GM19397 (cell line): Measurements from ENCODE around the gene EYA4.

Source experiments
- ATAC-seq: cut with Tn5 transposase; IDR thresholded peaks from one replicate; pipeline ENCODE4 v1.9.1; 2021; ENCODE audit warnings: mild to moderate bottlenecking, moderate library complexity; ENCODE audit not compliant: unreplicated experiment

The EYA4 gene

DNA sequence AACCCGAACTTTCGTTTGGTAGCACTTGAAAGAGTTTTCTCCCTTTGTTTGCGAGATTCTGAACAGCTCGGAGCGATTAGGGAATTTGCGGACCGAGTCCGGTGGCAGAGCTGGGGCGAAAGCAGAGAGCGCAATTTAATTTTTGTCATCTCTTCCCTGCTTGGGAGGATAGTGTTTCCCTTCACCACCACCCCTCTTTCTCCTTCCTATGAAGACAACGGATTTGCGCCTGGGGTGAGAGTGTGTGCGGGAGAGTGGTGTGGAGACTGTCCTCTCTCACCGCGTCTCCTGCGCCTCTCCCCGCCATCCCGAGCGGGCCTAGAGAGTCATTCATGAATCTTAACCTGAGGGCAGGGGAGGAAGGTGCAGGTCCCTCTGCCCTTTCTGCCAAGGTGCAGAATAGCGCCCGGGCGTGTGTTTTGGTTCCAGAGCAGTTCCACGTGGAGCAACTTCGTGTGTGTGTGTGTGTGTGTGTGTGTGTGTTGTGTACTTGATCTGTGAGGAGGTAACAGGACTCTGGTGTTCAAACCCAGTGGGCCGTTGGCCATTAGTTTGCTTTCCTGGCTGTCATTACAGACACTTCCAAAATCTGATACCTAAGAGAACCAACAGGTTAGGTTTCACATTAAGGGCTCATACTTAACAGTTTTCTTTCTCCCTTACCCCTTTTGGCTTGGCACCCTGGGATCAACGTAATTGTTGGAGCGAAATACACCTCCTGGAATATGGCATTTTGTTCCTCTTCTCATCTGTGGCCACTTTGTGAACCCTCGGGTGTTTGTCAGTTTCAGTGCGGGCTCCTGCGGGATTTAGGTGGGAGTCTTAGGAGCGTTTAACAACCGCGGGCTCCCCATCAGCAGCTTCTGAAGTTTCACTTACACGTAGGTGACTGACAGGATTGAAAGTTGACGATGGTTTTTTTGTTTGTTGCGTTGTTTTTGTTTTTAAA, 1.8 kb downstream of the EYA4 start:
- no peak for ATAC-seq

DNA sequence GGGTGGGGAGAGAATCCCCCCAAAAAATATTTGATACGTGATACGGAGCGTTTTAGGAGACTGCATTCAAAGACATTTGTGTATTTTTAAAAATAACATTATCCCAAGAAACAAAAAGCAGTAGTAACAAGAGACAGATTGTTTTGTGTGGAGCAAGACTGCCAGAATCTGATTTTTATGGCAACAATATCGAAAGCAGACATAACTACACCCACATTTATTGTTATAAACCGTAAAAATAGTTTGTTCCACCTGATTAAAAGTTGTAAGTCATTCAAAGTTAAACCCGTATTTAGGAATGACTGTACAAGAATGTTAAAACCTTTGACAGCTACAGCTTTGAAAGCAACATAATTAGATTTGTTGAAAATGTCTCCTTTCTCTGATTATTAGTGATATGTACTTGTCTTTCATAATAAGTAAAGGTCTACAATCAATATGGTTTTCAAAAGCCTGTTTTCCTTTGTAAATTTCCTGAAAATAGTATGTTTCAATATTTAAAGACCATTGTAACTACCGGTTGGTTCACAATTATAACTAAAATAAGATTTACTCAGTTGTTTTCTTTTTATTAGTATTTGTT, 2.7 kb downstream of the EYA4 start:
- no peak for ATAC-seq

DNA sequence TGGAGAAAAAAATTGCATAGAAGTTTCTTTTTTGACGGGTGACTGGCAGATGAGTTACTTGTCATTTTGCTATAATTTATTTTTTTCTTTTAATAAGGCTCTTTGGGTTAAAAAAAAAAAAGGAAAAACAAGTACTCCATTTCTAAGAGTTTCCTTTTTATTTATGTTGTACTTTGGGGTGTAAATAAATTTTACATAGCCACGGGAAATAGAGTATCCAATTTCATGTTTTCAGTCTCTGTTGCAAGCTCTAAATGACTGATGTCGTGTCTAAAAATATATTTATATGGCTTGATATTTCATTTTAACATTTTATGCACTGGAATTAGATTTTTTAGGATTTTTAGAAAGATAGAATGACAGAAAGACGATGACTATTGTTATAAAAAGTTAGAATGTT, 3.4 kb downstream of the EYA4 start:
- ATAC-seq, result no peak

GRCh38 chr6:133245007-133245406, 3.9 kb downstream of the EYA4 start:
- ATAC-seq, result no peak

GRCh38 chr6:133245422-133245903, 4.3 kb downstream of the EYA4 start:
- no peak for ATAC-seq

- no peak for ATAC-seq
Observed at GRCh38 chr6:133247581-133247980, 6.4 kb downstream of the EYA4 start.

DNA sequence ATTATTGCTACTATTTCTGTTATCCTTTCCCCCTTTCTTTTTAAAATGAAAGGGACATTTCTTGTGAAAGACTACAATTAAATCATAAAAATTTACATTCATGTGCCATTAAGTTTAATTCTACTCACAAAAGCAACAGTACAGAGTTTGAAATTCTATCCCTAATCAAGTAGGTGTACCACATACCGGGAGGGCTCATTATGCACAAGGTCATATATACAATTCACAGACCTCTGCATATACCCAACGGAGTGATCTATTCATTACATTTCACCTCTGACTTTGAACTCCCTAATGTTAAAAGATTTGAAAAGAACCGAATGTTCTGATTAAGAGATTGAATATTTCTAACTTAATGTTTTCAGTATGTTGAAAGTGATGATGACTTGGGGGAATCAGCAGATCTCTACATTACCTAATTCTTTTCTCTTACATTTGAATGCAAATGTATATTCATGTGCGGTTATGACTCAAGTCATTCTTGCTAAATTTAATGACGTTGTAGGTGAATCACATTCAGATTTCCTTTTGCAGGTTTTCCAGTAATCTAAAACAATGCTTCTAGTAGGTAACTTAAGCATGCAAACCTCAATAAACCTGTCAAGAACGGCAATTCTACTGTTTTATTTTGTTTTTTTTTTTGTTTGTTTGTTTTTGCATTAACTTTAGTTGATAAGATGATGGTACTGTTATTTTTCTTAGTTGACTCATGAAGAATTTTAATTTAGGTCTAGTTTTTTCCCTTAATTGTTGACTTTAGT, 7.3 kb downstream of the EYA4 start:
- no peak for ATAC-seq

GRCh38 chr6:133251688-133252087, 10.5 kb downstream of the EYA4 start:
- no peak for ATAC-seq

- no peak for ATAC-seq
Observed at GRCh38 chr6:133254552-133255228, 13.5 kb downstream of the EYA4 start.

DNA sequence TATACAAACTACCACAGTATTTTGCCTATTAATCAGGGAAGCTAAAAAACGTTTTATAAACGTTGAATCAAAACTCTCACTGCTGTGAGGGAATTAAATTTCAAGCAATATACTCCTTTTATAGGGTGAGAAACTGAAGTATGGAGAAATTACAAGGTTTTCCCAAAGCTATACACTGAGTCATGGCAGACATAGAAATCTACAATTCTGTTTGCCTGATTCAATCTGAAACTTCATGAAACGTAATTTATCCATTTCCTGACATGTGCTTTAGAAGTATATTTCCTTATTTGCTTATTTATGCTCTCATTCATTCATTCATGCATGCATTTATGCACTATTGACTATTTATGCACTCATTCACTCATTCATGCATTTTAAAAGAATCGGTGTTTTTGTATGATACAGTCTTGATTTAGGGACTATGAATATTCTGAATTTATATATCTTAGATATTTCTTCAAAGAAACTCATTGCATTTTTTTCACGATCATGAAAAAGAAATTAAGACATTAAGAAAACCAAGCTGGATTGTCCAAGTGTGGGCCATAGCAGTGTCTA, 16.5 kb downstream of the EYA4 start:
- ATAC-seq, result no peak

GRCh38 chr6:133259561-133259960, 18.4 kb downstream of the EYA4 start:
- ATAC-seq, result no peak

DNA sequence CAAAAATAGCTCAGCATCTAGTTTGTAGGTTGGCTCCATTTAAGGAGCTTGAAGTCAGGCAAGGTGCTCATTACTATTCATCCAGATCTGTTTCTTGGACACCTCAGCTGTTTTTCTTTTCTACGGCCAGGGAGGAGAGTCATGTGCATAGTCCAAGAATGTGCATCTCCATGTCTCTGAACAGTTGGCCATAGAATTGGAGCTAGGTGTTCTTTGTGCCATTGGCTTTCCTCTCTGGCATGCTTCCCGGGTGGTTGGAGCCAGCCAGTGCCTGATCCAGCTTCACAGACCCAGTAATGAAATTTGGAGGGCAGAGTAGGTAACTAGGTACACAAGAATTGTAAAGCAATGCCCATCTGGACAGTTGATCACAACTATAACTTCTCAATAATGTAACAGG, 21.6 kb downstream of the EYA4 start:
- ATAC-seq, result no peak

DNA sequence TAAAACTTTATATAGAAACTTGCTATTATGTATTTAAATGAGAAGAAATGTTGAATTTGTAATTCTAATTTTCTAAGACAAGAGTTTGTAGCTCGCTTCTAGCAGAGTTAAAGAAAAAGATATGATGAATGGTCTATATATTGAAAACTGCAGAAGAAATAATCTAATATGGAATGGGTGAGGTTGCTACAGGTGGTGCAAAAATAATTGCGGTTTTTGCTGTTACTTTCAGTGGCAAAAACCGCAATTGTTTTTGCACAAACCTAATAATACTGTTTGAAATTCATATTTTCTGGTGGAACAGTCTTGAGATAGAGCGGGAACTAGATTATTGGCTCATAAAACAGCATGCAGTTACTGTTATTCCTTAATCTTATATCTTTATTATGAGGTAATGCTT, 23.9 kb downstream of the EYA4 start:
- no peak for ATAC-seq

DNA sequence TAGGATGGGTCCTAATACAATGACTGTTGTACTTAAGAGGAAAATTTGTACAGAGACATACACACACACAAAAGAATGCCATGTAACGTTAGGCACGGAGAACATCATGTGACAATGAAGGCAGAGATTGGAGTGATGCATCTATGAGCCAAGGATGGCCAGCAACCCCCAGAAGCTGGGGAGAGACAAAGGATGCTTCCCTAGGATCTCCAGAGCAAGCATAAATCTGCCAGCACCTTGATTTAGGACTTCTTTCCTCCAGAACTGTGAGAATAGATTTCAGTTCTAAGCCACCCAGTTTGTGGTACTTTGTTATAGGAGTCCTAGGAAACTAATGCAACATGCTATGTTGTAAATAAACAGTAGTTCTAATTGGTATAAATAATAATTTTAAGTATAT, 25.0 kb downstream of the EYA4 start:
- no peak for ATAC-seq

DNA sequence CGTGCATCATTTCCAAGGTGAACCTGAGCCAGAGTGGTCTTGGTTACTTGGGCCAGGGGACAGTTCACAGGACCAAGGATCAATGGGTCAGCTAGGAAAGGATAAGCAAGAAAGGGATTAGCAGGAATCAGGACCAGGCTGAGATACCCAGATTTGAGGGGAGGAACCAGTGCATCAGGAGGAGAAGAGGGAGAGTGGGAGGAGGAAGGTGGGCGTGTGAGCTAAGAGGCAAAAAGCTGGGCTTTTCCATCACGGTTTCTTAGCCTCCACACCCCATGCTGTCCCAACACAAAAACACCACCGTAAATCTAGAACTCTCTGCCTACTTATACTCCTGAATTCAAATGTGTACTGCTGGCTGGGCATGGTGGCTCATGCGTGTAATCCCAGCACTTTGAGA, 27.5 kb downstream of the EYA4 start:
- no peak for ATAC-seq

- ATAC-seq, result no peak
Observed at GRCh38 chr6:133274813-133275212, 33.7 kb downstream of the EYA4 start.

- ATAC-seq, result no peak
Observed at GRCh38 chr6:133275213-133275612, 34.1 kb downstream of the EYA4 start.

GRCh38 chr6:133277228-133277899, 36.2 kb downstream of the EYA4 start:
- ATAC-seq, result no peak

- ATAC-seq, result no peak
Observed at GRCh38 chr6:133277900-133278545, 36.9 kb downstream of the EYA4 start.

- ATAC-seq, result no peak
Observed at GRCh38 chr6:133286765-133287164, 45.6 kb downstream of the EYA4 start.
